Jurkat, Clone E6-1 (cell line): ENCODE results near the gene TMEM30A. TPM values are rescaled to one million over a fixed set of nuclear protein-coding genes. Genes with fewer than 3 reads are reported as not detected.

Experiments used
- DNase-seq: peaks from one replicate; pipeline ENCODE4 v3.0.0-alpha.2; 2011; ENCODE audit warnings: low read depth, low spot score
- H3K4me3 ChIP-seq: 2 replicates; pipeline ENCODE4 v1.5.1; 2011; ENCODE audit warnings: mild to moderate bottlenecking, low read length, control low read depth, moderate library complexity
- polyA plus RNA-seq: library from polyadenylated mRNA; unstranded; fragments of >200 nt; gene quantifications from one replicate; pipeline ENCODE4 v1.2.1, GENCODE V29; 2012; ENCODE audit warnings: missing spikeins; ENCODE audit not compliant: insufficient read length, insufficient read depth

TMEM30A gene
- 29.7 TPM for polyA plus RNA-seq

GRCh38 chr6:75284632-75285282, at the start of gene TMEM30A:
Gene TMEM30A, minus strand, starts transcription at chr6:75284792. Its CDS starts 154 bp downstream, at chr6:75284638.
- DNase-seq = peak; percentile 99
- peak within 1 kb of the TSS; percentile 79 for H3K4me3 ChIP-seq

- H3K4me3 ChIP-seq = no peak overlapping the region
Observed at GRCh38 chr6:75333676-75334200, 49.1 kb upstream of the TMEM30A start.

GRCh38 chr6:75331151-75331550, 46.6 kb upstream of the TMEM30A start:
- DNase-seq = no peak
- H3K4me3 ChIP-seq = no peak overlapping the region

More at GRCh38 chr6:75333676-75334200, 49.1 kb upstream of the TMEM30A start:
- no peak for DNase-seq

- no peak for DNase-seq
- H3K4me3 ChIP-seq = no peak overlapping the region
Observed at GRCh38 chr6:75329703-75330102, 45.1 kb upstream of the TMEM30A start.

- no peak for DNase-seq
- no peak overlapping the region for H3K4me3 ChIP-seq
Observed at GRCh38 chr6:75327807-75328206, 43.2 kb upstream of the TMEM30A start.

GRCh38 chr6:75326557-75327258, 42.1 kb upstream of the TMEM30A start:
- no peak overlapping the region for H3K4me3 ChIP-seq
- no peak for DNase-seq

GRCh38 chr6:75318900-75319299, 34.3 kb upstream of the TMEM30A start:
- DNase-seq = no peak
- H3K4me3 ChIP-seq = no peak overlapping the region

GRCh38 chr6:75317503-75318206, 33.1 kb upstream of the TMEM30A start:
- H3K4me3 ChIP-seq = no peak overlapping the region
- DNase-seq = no peak

GRCh38 chr6:75315978-75316377, 31.4 kb upstream of the TMEM30A start:
- DNase-seq = no peak
- H3K4me3 ChIP-seq = no peak overlapping the region

GRCh38 chr6:75308250-75308988, 23.8 kb upstream of the TMEM30A start:
- H3K4me3 ChIP-seq = no peak overlapping the region
- no peak for DNase-seq

GRCh38 chr6:75307364-75308004, 22.9 kb upstream of the TMEM30A start:
- DNase-seq = peak; percentile 60
- no peak overlapping the region for H3K4me3 ChIP-seq

GRCh38 chr6:75306064-75306463, 21.5 kb upstream of the TMEM30A start:
- DNase-seq = peak; percentile 44
- no peak overlapping the region for H3K4me3 ChIP-seq

- no peak for DNase-seq
- no peak overlapping the region for H3K4me3 ChIP-seq
Observed at GRCh38 chr6:75305573-75305972, 21.0 kb upstream of the TMEM30A start.

- H3K4me3 ChIP-seq = no peak overlapping the region
- no peak for DNase-seq
Observed at GRCh38 chr6:75302280-75302679, 17.7 kb upstream of the TMEM30A start.

GRCh38 chr6:75301537-75301936, 16.9 kb upstream of the TMEM30A start:
- no peak overlapping the region for H3K4me3 ChIP-seq
- no peak for DNase-seq

- no peak overlapping the region for H3K4me3 ChIP-seq
- no peak for DNase-seq
Observed at GRCh38 chr6:75301088-75301487, 16.5 kb upstream of the TMEM30A start.

GRCh38 chr6:75300531-75300855, 15.9 kb upstream of the TMEM30A start:
- no peak for DNase-seq
- no peak overlapping the region for H3K4me3 ChIP-seq

- H3K4me3 ChIP-seq = no peak overlapping the region
- no peak for DNase-seq
Observed at GRCh38 chr6:75299801-75300530, 15.4 kb upstream of the TMEM30A start.
